Heart left ventricle (tissue), 16 donors: Measurements from ENCODE around the gene OR2A1. TPM values are rescaled to one million over a fixed set of nuclear protein-coding genes. Genes with fewer than 3 reads are reported as not detected.
"Not testable (repeated sequence)": the region's sequence is repeated elsewhere in the genome, so short reads cannot be mapped to it uniquely, and the experiment has no call there.

Experiments
- ATAC-seq, 4 donors: fragments of 200-7000 bp; cut with Tn5 transposase; one replicate each; pipeline ENCODE4 v1.9.1; 2020 to 2022; ENCODE audit warnings: moderate library complexity in 4 of 4, mild to moderate bottlenecking in 3 of 4, moderate number of reproducible peaks in 1 of 4
- DNase-seq, 5 donors: peaks; one replicate each; pipeline ENCODE4 v3.0.0-alpha.2; 2020
- H3K27ac ChIP-seq, 12 donors: fragments of 200-600 bp; sonication (generic) in 4 of 12; one replicate each; pipeline versions ENCODE4 v1.5.0 to v1.8.0; 2016 to 2022; ENCODE audit warnings: mild to moderate bottlenecking in 2 of 12
- H3K27me3 ChIP-seq, 9 donors: fragments of 200-600 bp; sonication (generic) in 2 of 9; one replicate each; pipeline versions ENCODE4 v1.5.1 to v1.8.0; 2016 to 2022; ENCODE audit warnings: mild to moderate bottlenecking in 3 of 9
- H3K36me3 ChIP-seq, 9 donors: fragments of 200-600 bp; sonication (generic) in 2 of 9; one replicate each; pipeline versions ENCODE4 v1.5.0 to v1.8.0; 2018 to 2022; ENCODE audit warnings: mild to moderate bottlenecking in 2 of 9
- H3K4me1 ChIP-seq, 12 donors: fragments of 200-600 bp; sonication (generic) in 4 of 12; one replicate each; pipeline versions ENCODE4 v1.5.0 to v1.8.0; 2016 to 2022; ENCODE audit warnings: mild to moderate bottlenecking in 3 of 12
- H3K4me3 ChIP-seq, 12 donors: fragments of 200-600 bp; sonication (generic) in 4 of 12; one replicate each; pipeline versions ENCODE4 v1.5.0 to v1.8.0; 2017 to 2022; ENCODE audit warnings: mild to moderate bottlenecking in 9 of 12, moderate library complexity in 4 of 12
- H3K9me3 ChIP-seq, 12 donors: fragments of 200-600 bp; sonication (generic) in 4 of 12; one replicate each; pipeline versions ENCODE4 v1.5.0 to v1.8.0; 2016 to 2022; ENCODE audit warnings: mild to moderate bottlenecking in 1 of 12
- CTCF ChIP-seq, 12 donors: fragments of 200-600 bp; sonication (generic) in 4 of 12; IDR thresholded peaks; one replicate each; pipeline versions ENCODE4 v1.5.0 to v1.8.0; 2018 to 2022; ENCODE audit warnings: antibody characterized with exemption in 12 of 12, mild to moderate bottlenecking in 5 of 12
- WGBS, 4 donors: extraction: QIAGEN DNeasy Blood & Tissue Kit in 2 of 4; methylation state at CpG; one replicate each; pipeline versions ENCODE4 v1.1.5 to v1.1.7; 2013 to 2018; 5-methylcytosine and 5-hydroxymethylcytosine counted together
- intact Hi-C, 10 donors: fragments of 100-400 bp; cut with DNase I; formaldehyde crosslinking; loops; one replicate each; pipeline versions ENCODE4 v1.11.1 to v1.14.2; 2022
- polyA plus RNA-seq, 2 donors: library from polyadenylated mRNA; stranded (reverse); fragments of 200-250 nt; gene quantifications; one replicate each; pipeline ENCODE4 v1.2.3, GENCODE V29; 2013
- total RNA-seq, 9 donors: library from RNA; depleted of rRNA in 2 of 9; stranded (reverse); fragments of >200 nt in 2 of 9; fragmentation: NEBNext Ultra II Directional in 3 of 9; extraction: Animal tissue kit (Norgen Biotek cat#: 25700) in 3 of 9; gene quantifications; one replicate each; pipeline versions ENCODE4 v1.1.0 to v1.2.4, GENCODE V29; 2016 to 2023
- donor health status: ischemic (EF 13 %, LVEDD 7.1; RV severe dilation, severe dysfunction).
- donor health status: healthy with polysubstance abuse.
- donor health status: DM: no; HTN: yes; CAD: no.
- donor health status: DM: no; HTN: no; CAD: no.
- donor health status: ischemic (EF 25% LVEDD 6.9; RV normal size, moderate dysfunction).
- donor health status: ischemic (EF 25% LVEDD 5.7; RV mildly dilated, moderate dysfunction).
- donor health status: healthy.
- donor health status: DM: yes; HTN: yes; CAD: no.
- donor health status: ischemic (EF 35%, LVEDD 5.7; RV mildly dilated, moderate dysfunction).
- donor health status: nonischemic (EF 11% LVEDD 7.7; RV severe dilation, severe dysfunction).
- donor health status: DM: yes; HTN: yes; CAD: no.
- donor health status: PGD.
- donor health status: ischemic (EF 29% LVEDD 5.4; RV normal size, mild dysfunction).
- donor health status: nonischemic (EF 23%, LVEDD 6.1; RV moderate dilation, normal function).

Gene OR2A1
- total and polyA plus RNA-seq, 11 donors: 0.04 to 0.25 (median 0.11) TPM; not detected in 7

- H3K9me3 ChIP-seq, H3K27ac ChIP-seq, H3K4me3 ChIP-seq, intact Hi-C loops, H3K36me3 ChIP-seq, H3K27me3 ChIP-seq, H3K4me1 ChIP-seq, ATAC-seq: not testable (repeated sequence)
- WGBS, 4 donors: 93 to 100% (median 95%) methylated on average over 3 of the region's 4 CpGs; no CpG with 5 or more reads in 1 of the 4 donors
- DNase-seq: peak in 1 of 5 donors; percentile 17
Observed at GRCh38 chr7:144323359-144323758, 11.1 kb downstream of the OR2A1 start.

- DNase-seq: peak in 1 of 5 donors; percentile 13
- H3K9me3 ChIP-seq, H3K4me1 ChIP-seq, intact Hi-C loops, H3K27ac ChIP-seq, H3K4me3 ChIP-seq, H3K36me3 ChIP-seq, ATAC-seq, H3K27me3 ChIP-seq: not testable (repeated sequence)
- 82 to 100% (median 94%) methylated on average over 3 to 4 of the region's 5 CpGs; no CpG with 5 or more reads in 1 of the 4 donors for WGBS, 4 donors
Observed at GRCh38 chr7:144325868-144326267, 13.6 kb downstream of the OR2A1 start.

- H3K4me1 ChIP-seq, H3K36me3 ChIP-seq, H3K27ac ChIP-seq, H3K27me3 ChIP-seq, H3K4me3 ChIP-seq, intact Hi-C loops, DNase-seq, ATAC-seq, H3K9me3 ChIP-seq: not testable (repeated sequence)
Observed at GRCh38 chr7:144330044-144330443, 17.8 kb downstream of the OR2A1 start.

GRCh38 chr7:144331221-144331995 is 19.2 kb downstream of the OR2A1 start:
- H3K4me3 ChIP-seq, H3K36me3 ChIP-seq, H3K4me1 ChIP-seq, DNase-seq, H3K27me3 ChIP-seq, intact Hi-C loops, H3K9me3 ChIP-seq, H3K27ac ChIP-seq: not testable (repeated sequence)
- peak in 2 of 4 donors; percentile 24 to 49 for ATAC-seq
- 91 to 100% (median 96%) methylated on average over 2 to 3 of the region's 9 CpGs for WGBS, 4 donors
- TF ChIP-seq CTCF (IDR thresholded peaks at IDR 0.05): peak in 1 of 12 donors; percentile 14

- H3K4me3 ChIP-seq, H3K27ac ChIP-seq, intact Hi-C loops, H3K27me3 ChIP-seq, H3K9me3 ChIP-seq, ATAC-seq, H3K36me3 ChIP-seq, H3K4me1 ChIP-seq: not testable (repeated sequence)
- peak in 1 of 5 donors; percentile 10 for DNase-seq
- WGBS, 4 donors: 84 to 97% (median 91%) methylated on average over 1 to 2 of the region's 2 CpGs
Observed at GRCh38 chr7:144331996-144332288, 19.7 kb downstream of the OR2A1 start.

- WGBS, 4 donors: no CpG with 5 or more reads among the region's 1 CpG
- H3K36me3 ChIP-seq, H3K4me1 ChIP-seq, ATAC-seq, H3K27me3 ChIP-seq, H3K4me3 ChIP-seq, DNase-seq, H3K27ac ChIP-seq, H3K9me3 ChIP-seq, intact Hi-C loops: not testable (repeated sequence)
Observed at GRCh38 chr7:144348625-144349024, 36.4 kb downstream of the OR2A1 start.

- H3K27ac ChIP-seq, H3K27me3 ChIP-seq, H3K36me3 ChIP-seq, H3K9me3 ChIP-seq, intact Hi-C loops, ATAC-seq, H3K4me3 ChIP-seq, H3K4me1 ChIP-seq: not testable (repeated sequence)
- DNase-seq: peak in 1 of 5 donors; percentile 15
- WGBS, 4 donors: 44 to 82% (median 65%) methylated on average over 1 to 2 of the region's 3 CpGs
Observed at GRCh38 chr7:144351667-144352066, 39.4 kb downstream of the OR2A1 start.

- no CpG with 5 or more reads among the region's 50 CpGs for WGBS, 4 donors
- H3K9me3 ChIP-seq, intact Hi-C loops, DNase-seq, H3K36me3 ChIP-seq, H3K27me3 ChIP-seq, H3K4me1 ChIP-seq, H3K27ac ChIP-seq: not testable (repeated sequence)
- peak within 1 kb of the TSS in 3 of 12 donors; percentile 24 to 36 (median 26) for H3K4me3 ChIP-seq
- peak; percentile 31 to 88 (median 80) for ATAC-seq
Observed at GRCh38 chr7:144355176-144355822, 43.1 kb downstream of the OR2A1 start, which contains the start of gene ARHGEF5. TSS of gene ARHGEF5 (plus strand) at chr7:144355402. CDS start at chr7:144362670, 7,268 bp downstream.

- H3K36me3 ChIP-seq, H3K4me3 ChIP-seq, DNase-seq, H3K27ac ChIP-seq, H3K9me3 ChIP-seq, H3K4me1 ChIP-seq, ATAC-seq, intact Hi-C loops, H3K27me3 ChIP-seq: not testable (repeated sequence)
- no CpG with 5 or more reads among the region's 6 CpGs for WGBS, 4 donors
Observed at GRCh38 chr7:144356185-144356584, 44.0 kb downstream of the OR2A1 start.

GRCh38 chr7:144356860-144357259 is 44.6 kb downstream of the OR2A1 start:
- H3K27me3 ChIP-seq, H3K36me3 ChIP-seq, intact Hi-C loops, ATAC-seq, H3K4me3 ChIP-seq, H3K4me1 ChIP-seq, H3K27ac ChIP-seq, H3K9me3 ChIP-seq, DNase-seq: not testable (repeated sequence)
- WGBS, 4 donors: 88 to 100% (median 94%) methylated on average over 1 to 2 of the region's 11 CpGs; no CpG with 5 or more reads in 1 of the 4 donors
